HCT116 (cell line): ENCODE measurements around the gene ANKRD61. TPM values are rescaled to one million over a fixed set of nuclear protein-coding genes. Genes with fewer than 3 reads are reported as not detected.

Source experiments
- ATAC-seq: fragments of 200-7000 bp; cut with Tn5 transposase; 2 replicates; pipeline ENCODE4 v1.9.1; 2020; ENCODE audit warnings: mild to moderate bottlenecking, moderate library complexity
- BruUV-seq: library from RNA; stranded (reverse); fragments of 400-500 nt; replicated peaks from 2 replicates; lab custom pipeline; 2021; lab: Mats Ljungman, UMichigan
- CTCF ChIA-PET: fragments of 300-600 bp; sonication (Branson Sonifier 250); formaldehyde crosslinking; loops from one replicate; lab custom pipeline; 2021; ENCODE audit warnings: antibody characterized with exemption; lab: Charles Lee
- POLR2A ChIA-PET: fragments of 300-600, 350-600 bp; sonication (Branson Sonifier 250); formaldehyde crosslinking; loops from one replicate; lab custom pipeline; 2021; ENCODE audit warnings: antibody characterized with exemption; lab: Charles Lee
- RAD21 ChIA-PET, 2 experiments: fragments of 300-600 bp; sonication (Branson Sonifier 250); formaldehyde crosslinking; loops; one replicate each; lab custom pipeline; 2023; ENCODE audit warnings: low total read pairs in 2 of 2; ENCODE audit not compliant: uncharacterized antibody in 2 of 2, unreplicated experiment in 2 of 2, low non-redundant PET in 1 of 2; lab: Charles Lee
- DNase-seq: peaks from one replicate; pipeline ENCODE4 v3.0.0-alpha.2; 2010; ENCODE audit warnings: low read depth, low spot score
- H2AFZ ChIP-seq: fragments of 200-600 bp; shearing (Covaris generic), sonication (generic); 2 replicates; pipeline ENCODE4 v1.6.1; 2017; ENCODE audit warnings: low read depth, mixed run types, mixed read lengths, antibody characterized with exemption, low read length; ENCODE audit not compliant: poor library complexity, severe bottlenecking
- H3K27ac ChIP-seq: 2 replicates; pipeline ENCODE4 v1.5.1; 2012; ENCODE audit warnings: low read depth, low read length
- H3K27me3 ChIP-seq: fragments of 200-600 bp; sonication (generic); 2 replicates; pipeline ENCODE4 v1.6.1; 2016; ENCODE audit warnings: mixed run types, low read length, mixed read lengths; ENCODE audit not compliant: insufficient read depth
- H3K36me3 ChIP-seq, 2 experiments: fragments of 200-500 bp in 1 of 2; fragments of 200-600 bp in 1 of 2; sonication (Bioruptor generic) in 1 of 2; sonication (generic) in 1 of 2; 2 replicates each; pipeline versions ENCODE4 v1.5.1 to v1.6.1; 2014 to 2016; ENCODE audit warnings: low read length in 2 of 2, inconsistent platforms in 1 of 2, mixed read lengths in 1 of 2, mixed run types in 1 of 2; ENCODE audit not compliant: insufficient read depth in 2 of 2, control insufficient read depth in 1 of 2
- H3K4me1 ChIP-seq, 2 experiments: fragments of 200-600 bp in 1 of 2; sonication (generic) in 1 of 2; 2 replicates each; pipeline versions ENCODE4 v1.5.1 to v1.6.1; 2012 to 2017; ENCODE audit warnings: low read length in 2 of 2, inconsistent platforms in 1 of 2, mild to moderate bottlenecking in 1 of 2, mixed read lengths in 1 of 2, mixed run types in 1 of 2, moderate library complexity in 1 of 2; ENCODE audit not compliant: insufficient read depth in 2 of 2, control insufficient read depth in 1 of 2
- H3K4me2 ChIP-seq: fragments of 200-600 bp; sonication (generic); 2 replicates; pipeline ENCODE4 v1.6.1; 2017; ENCODE audit warnings: mixed run types, low read length, mixed read lengths
- H3K4me3 ChIP-seq, 2 experiments: fragments of 200-600 bp in 1 of 2; sonication (generic) in 1 of 2; replicated peaks in 1 of 2; 2 replicates each; pipeline ENCODE4 v1.5.1; 2011 to 2016; ENCODE audit warnings: low read length in 2 of 2, control low read depth in 1 of 2, low read depth in 1 of 2, mild to moderate bottlenecking in 1 of 2, mixed read lengths in 1 of 2, mixed run types in 1 of 2
- H3K79me2 ChIP-seq: fragments of 200-600 bp; sonication (generic); 2 replicates; pipeline ENCODE4 v1.6.1; 2017; ENCODE audit warnings: mild to moderate bottlenecking, mixed run types, low read length, moderate library complexity, mixed read lengths; ENCODE audit not compliant: insufficient read depth
- H3K9ac ChIP-seq: fragments of 200-600 bp; sonication (generic); 2 replicates; pipeline ENCODE4 v1.6.1; 2016; ENCODE audit warnings: low read length, mixed read lengths
- H3K9me2 ChIP-seq: fragments of 200-600 bp; sonication (generic), shearing (Covaris generic); 2 replicates; pipeline ENCODE4 v1.6.1; 2017; ENCODE audit warnings: mixed run types, mild to moderate bottlenecking, moderate library complexity; ENCODE audit not compliant: insufficient read depth
- H3K9me3 ChIP-seq, 2 experiments: fragments of 200-500 bp in 1 of 2; fragments of 200-600 bp in 1 of 2; sonication (Bioruptor generic) in 1 of 2; sonication (generic) in 1 of 2; 2 replicates each; pipeline ENCODE4 v1.6.1; 2014 to 2017; ENCODE audit warnings: low read length in 2 of 2, mixed read lengths in 2 of 2, inconsistent platforms in 1 of 2, low read depth in 1 of 2, mild to moderate bottlenecking in 1 of 2, mixed run types in 1 of 2, moderate library complexity in 1 of 2; ENCODE audit not compliant: control insufficient read depth in 1 of 2, insufficient read depth in 1 of 2
- H4K20me1 ChIP-seq: fragments of 200-600 bp; sonication (generic), shearing (Covaris generic); 2 replicates; pipeline ENCODE4 v1.6.1; 2017; ENCODE audit warnings: mixed run types, mild to moderate bottlenecking, moderate library complexity; ENCODE audit not compliant: insufficient read depth
- CBX3 ChIP-seq: IDR thresholded peaks from 2 replicates; pipeline ENCODE4 v1.6.1; 2012; ENCODE audit warnings: low read depth
- CTCF ChIP-seq, 3 experiments: fragments of 200-600 bp in 1 of 3; sonication (generic) in 1 of 3; IDR thresholded peaks in 2 of 3; conservative IDR thresholded peaks in 1 of 3; 2 replicates each; pipeline ENCODE4 v1.5.1; 2012 to 2017; ENCODE audit warnings: low read depth in 2 of 3, low read length in 2 of 3, antibody characterized with exemption in 1 of 3, borderline replicate concordance in 1 of 3, control low read depth in 1 of 3, mild to moderate bottlenecking in 1 of 3, mixed read lengths in 1 of 3, mixed run types in 1 of 3, moderate library complexity in 1 of 3; ENCODE audit not compliant: insufficient read depth in 1 of 3
- EGR1 ChIP-seq: IDR thresholded peaks from 2 replicates; pipeline ENCODE4 v1.6.1; 2012; ENCODE audit warnings: low read depth
- ELF1 ChIP-seq: IDR thresholded peaks from 2 replicates; pipeline ENCODE4 v1.6.1; 2012; ENCODE audit warnings: low read depth, borderline replicate concordance
- EZH2phosphoT487 ChIP-seq: fragments of 200-600 bp; IDR thresholded peaks from 2 replicates; pipeline ENCODE4 v1.6.1; 2018; ENCODE audit warnings: antibody characterized with exemption, borderline replicate concordance
- POLR2A ChIP-seq: IDR thresholded peaks from 2 replicates; pipeline ENCODE4 v1.7.0; 2011; ENCODE audit warnings: borderline replicate concordance; ENCODE audit not compliant: insufficient read depth, insufficient read length; ENCODE audit errors: extremely low read depth
- POLR2AphosphoS5 ChIP-seq: IDR thresholded peaks from 2 replicates; pipeline ENCODE4 v1.6.1; 2011; ENCODE audit warnings: mild to moderate bottlenecking, low read depth, low read length, moderate library complexity
- RAD21 ChIP-seq: IDR thresholded peaks from 2 replicates; pipeline ENCODE4 v1.6.1; 2012; ENCODE audit warnings: low read depth, mild to moderate bottlenecking
- SIN3A ChIP-seq: IDR thresholded peaks from 2 replicates; pipeline ENCODE4 v1.6.1; 2012; ENCODE audit warnings: low read depth
- SP1 ChIP-seq: IDR thresholded peaks from 2 replicates; pipeline ENCODE4 v1.6.1; 2012; ENCODE audit warnings: low read depth
- TCF7L2 ChIP-seq: IDR thresholded peaks from 2 replicates; pipeline ENCODE4 v1.7.0; 2011; ENCODE audit warnings: borderline replicate concordance, inconsistent platforms; ENCODE audit not compliant: insufficient read depth, insufficient read length; ENCODE audit errors: extremely low read depth
- ZFX ChIP-seq: fragments of 450-650 bp; IDR thresholded peaks from 2 replicates; pipeline ENCODE4 v1.6.1; 2017
- ZNF274 ChIP-seq: fragments of 200-500 bp; sonication (Bioruptor generic); IDR thresholded peaks from 2 replicates; pipeline ENCODE4 v1.6.1; 2014; ENCODE audit warnings: mild to moderate bottlenecking, low read depth, low read length, inconsistent platforms
- intact Hi-C: fragments of 100-400 bp; cut with micrococcal nuclease; formaldehyde crosslinking; loops from 2 replicates; pipeline ENCODE4 v1.10.0; 2022
- total RNA-seq: library from RNA; stranded (reverse); gene quantifications from one replicate; pipeline ENCODE4 v1.2.1, GENCODE V29; 2021; ENCODE audit not compliant: unreplicated experiment
- TF ChIP-seq, protein P1 (sequence below): IDR thresholded peaks from 2 replicates; pipeline ENCODE4 v1.6.1; 2012; ENCODE audit warnings: low read depth
- TF ChIP-seq, protein P2 (sequence below): IDR thresholded peaks from 2 replicates; pipeline ENCODE4 v1.6.1; 2012
- TF ChIP-seq, protein P3 (sequence below): IDR thresholded peaks from 2 replicates; pipeline ENCODE4 v1.6.1; 2012
- TF ChIP-seq, protein P4 (sequence below): IDR thresholded peaks from 2 replicates; pipeline ENCODE4 v1.6.1; 2011; ENCODE audit warnings: mild to moderate bottlenecking, low read length, moderate library complexity; ENCODE audit not compliant: insufficient replicate concordance; ENCODE audit errors: extremely low read depth

The ANKRD61 gene
- total RNA-seq, 1 experiment from 2014 or later, result 0.17 TPM

DNA sequence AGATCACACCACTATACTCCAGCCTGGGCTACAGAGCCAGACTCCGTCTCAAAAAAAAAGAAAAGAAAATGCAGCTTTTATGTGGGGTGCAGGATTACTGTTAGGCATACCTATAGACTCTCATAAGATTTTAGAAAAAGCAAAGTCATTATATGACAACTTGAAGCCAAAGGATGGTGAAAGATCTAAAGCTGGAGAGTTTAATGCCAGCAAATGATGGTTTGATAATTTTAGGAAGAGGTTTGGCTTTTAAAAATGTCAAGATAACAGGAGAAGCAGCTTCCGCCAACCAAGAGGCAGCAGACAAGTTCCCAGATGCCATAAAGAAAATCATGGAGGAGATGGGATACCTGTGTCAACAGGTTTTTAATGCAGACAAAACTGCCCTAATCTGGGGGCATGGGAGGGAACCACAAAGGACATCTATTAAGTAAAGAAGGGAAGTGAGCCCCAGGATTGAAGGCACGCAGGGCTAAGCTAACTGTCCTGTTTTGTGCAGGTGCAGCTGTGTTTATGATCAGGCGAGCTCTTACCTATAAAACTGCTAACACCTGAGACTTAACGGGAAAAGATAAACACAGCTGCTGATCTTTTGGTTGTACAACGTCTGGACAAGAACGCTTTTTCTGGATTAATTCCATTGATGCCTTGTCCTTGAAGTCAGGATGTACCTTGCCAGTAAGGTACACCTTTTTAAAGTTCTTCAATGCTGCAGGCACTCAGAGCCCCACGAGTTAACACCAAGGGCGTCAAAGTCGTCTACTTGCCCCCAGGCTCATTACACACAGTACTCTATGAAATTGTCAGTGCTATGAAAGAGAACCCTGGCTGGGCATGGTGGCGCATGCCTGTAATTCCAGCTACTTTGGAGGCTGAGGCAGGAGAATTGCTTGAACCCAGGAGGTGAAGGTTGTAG, 10.5 kb upstream of the ANKRD61 start:
- Histone ChIP-seq H4K20me1 (no peaks in the 10 kb centered on the region), H3K4me1 (peaks cover 14 to 15% of the 10 kb centered on the region in 2 experiments; a peak in 3 of 4 replicates), H3K27me3 (no peaks in the 10 kb centered on the region), H3K9me2 (no peaks in the 10 kb centered on the region), H3K4me3 (no peak overlapping the region), H3K4me2 (no peak overlapping the region), H3K9ac (no peak overlapping the region), H3K79me2 (peaks cover 12% of the 10 kb centered on the region), H3K36me3 (peaks cover 46 to 68% of the 10 kb centered on the region in 2 experiments), H3K9me3 (no peaks in the 10 kb centered on the region), H3K27ac (no peak overlapping the region), H2AFZ (no peak overlapping the region)
- ATAC-seq, result no peak
- ChIA-PET CTCF (no interaction called here), RAD21 (no interaction called here), POLR2A (no interaction called here)
- no peak for DNase-seq
- no peak for TF ChIP-seq RAD21
- no peak for TF ChIP-seq SP1
- no peak for TF ChIP-seq ZFX
- no peak for TF ChIP-seq CBX3
- TF ChIP-seq POLR2AphosphoS5, result no peak
- TF ChIP-seq, protein P1, sequence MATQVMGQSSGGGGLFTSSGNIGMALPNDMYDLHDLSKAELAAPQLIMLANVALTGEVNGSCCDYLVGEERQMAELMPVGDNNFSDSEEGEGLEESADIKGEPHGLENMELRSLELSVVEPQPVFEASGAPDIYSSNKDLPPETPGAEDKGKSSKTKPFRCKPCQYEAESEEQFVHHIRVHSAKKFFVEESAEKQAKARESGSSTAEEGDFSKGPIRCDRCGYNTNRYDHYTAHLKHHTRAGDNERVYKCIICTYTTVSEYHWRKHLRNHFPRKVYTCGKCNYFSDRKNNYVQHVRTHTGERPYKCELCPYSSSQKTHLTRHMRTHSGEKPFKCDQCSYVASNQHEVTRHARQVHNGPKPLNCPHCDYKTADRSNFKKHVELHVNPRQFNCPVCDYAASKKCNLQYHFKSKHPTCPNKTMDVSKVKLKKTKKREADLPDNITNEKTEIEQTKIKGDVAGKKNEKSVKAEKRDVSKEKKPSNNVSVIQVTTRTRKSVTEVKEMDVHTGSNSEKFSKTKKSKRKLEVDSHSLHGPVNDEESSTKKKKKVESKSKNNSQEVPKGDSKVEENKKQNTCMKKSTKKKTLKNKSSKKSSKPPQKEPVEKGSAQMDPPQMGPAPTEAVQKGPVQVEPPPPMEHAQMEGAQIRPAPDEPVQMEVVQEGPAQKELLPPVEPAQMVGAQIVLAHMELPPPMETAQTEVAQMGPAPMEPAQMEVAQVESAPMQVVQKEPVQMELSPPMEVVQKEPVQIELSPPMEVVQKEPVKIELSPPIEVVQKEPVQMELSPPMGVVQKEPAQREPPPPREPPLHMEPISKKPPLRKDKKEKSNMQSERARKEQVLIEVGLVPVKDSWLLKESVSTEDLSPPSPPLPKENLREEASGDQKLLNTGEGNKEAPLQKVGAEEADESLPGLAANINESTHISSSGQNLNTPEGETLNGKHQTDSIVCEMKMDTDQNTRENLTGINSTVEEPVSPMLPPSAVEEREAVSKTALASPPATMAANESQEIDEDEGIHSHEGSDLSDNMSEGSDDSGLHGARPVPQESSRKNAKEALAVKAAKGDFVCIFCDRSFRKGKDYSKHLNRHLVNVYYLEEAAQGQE, result no peak
- TF ChIP-seq ZNF274, result no peak
- TF ChIP-seq EZH2phosphoT487, result no peak
- TF ChIP-seq, protein P2, sequence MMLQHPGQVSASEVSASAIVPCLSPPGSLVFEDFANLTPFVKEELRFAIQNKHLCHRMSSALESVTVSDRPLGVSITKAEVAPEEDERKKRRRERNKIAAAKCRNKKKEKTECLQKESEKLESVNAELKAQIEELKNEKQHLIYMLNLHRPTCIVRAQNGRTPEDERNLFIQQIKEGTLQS, result no peak
- TF ChIP-seq, protein P3, sequence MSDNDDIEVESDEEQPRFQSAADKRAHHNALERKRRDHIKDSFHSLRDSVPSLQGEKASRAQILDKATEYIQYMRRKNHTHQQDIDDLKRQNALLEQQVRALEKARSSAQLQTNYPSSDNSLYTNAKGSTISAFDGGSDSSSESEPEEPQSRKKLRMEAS, result no peak
- TF ChIP-seq ELF1, result no peak
- no peak for TF ChIP-seq EGR1
- TF ChIP-seq, protein P4, sequence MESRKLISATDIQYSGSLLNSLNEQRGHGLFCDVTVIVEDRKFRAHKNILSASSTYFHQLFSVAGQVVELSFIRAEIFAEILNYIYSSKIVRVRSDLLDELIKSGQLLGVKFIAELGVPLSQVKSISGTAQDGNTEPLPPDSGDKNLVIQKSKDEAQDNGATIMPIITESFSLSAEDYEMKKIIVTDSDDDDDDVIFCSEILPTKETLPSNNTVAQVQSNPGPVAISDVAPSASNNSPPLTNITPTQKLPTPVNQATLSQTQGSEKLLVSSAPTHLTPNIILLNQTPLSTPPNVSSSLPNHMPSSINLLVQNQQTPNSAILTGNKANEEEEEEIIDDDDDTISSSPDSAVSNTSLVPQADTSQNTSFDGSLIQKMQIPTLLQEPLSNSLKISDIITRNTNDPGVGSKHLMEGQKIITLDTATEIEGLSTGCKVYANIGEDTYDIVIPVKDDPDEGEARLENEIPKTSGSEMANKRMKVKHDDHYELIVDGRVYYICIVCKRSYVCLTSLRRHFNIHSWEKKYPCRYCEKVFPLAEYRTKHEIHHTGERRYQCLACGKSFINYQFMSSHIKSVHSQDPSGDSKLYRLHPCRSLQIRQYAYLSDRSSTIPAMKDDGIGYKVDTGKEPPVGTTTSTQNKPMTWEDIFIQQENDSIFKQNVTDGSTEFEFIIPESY, result no peak
- no peak for TF ChIP-seq POLR2A
- TF ChIP-seq CTCF (IDR thresholded peaks at IDR 0.05 in 2 of 3, conservative IDR thresholded peaks at IDR 0.05 in 1 of 3; ENCODE audit: borderline replicate concordance in 1 of 3, insufficient read depth in 1 of 3, low read depth in 2 of 3, low read length in 2 of 3), result no peak
- TF ChIP-seq TCF7L2, result no peak
- TF ChIP-seq SIN3A, result no peak
- intact Hi-C loops, result no loop called here
- no TSS peak for BruUV-seq
